Psoas muscle (tissue), 8 donors: ENCODE data around the gene PATE4. TPM values are rescaled to one million over a fixed set of nuclear protein-coding genes. Genes with fewer than 3 reads are reported as not detected.

Experiments used
- ATAC-seq, 4 donors: fragments of 200-7000 bp; cut with Tn5 transposase; one replicate each; pipeline ENCODE4 v1.9.1; 2020; ENCODE audit warnings: moderate library complexity in 3 of 4, mild to moderate bottlenecking in 2 of 4
- DNase-seq, 2 donors: peaks; one replicate each; pipeline ENCODE4 v3.0.0-alpha.2; 2020
- H3K27ac ChIP-seq: fragments of 200-600 bp; one replicate; pipeline ENCODE4 v1.8.0; 2022
- H3K27me3 ChIP-seq, 3 donors: fragments of 200-600 bp in 1 of 3; one replicate each; pipeline versions ENCODE4 v1.6.1 to v1.8.0; 2013 to 2022; ENCODE audit warnings: low read length in 2 of 3, mild to moderate bottlenecking in 2 of 3, moderate library complexity in 1 of 3; ENCODE audit not compliant: insufficient read depth in 3 of 3
- H3K36me3 ChIP-seq, 2 donors: fragments of 200-600 bp in 1 of 2; one replicate each; pipeline versions ENCODE4 v1.6.1 to v1.8.0; 2013 to 2022; ENCODE audit warnings: low read depth in 1 of 2, mild to moderate bottlenecking in 1 of 2, moderate library complexity in 1 of 2; ENCODE audit not compliant: insufficient read depth in 1 of 2
- H3K4me1 ChIP-seq: fragments of 200-600 bp; one replicate; pipeline ENCODE4 v1.8.0; 2022
- H3K4me3 ChIP-seq: fragments of 200-600 bp; one replicate; pipeline ENCODE4 v1.8.0; 2022; ENCODE audit warnings: mild to moderate bottlenecking
- H3K9me3 ChIP-seq: fragments of 200-600 bp; one replicate; pipeline ENCODE4 v1.8.0; 2022
- WGBS, 3 donors: extraction: QIAGEN DNeasy Blood & Tissue Kit; methylation state at CpG; one replicate each; pipeline versions ENCODE4 v1.1.6 to v1.1.7; 2013; 5-methylcytosine and 5-hydroxymethylcytosine counted together
- intact Hi-C, 2 donors: fragments of 100-400 bp; cut with DNase I; formaldehyde crosslinking; loops; one replicate each; pipeline versions ENCODE4 v1.11.0 to v1.14.2; 2022
- long read RNA-seq, 2 donors: library from polyadenylated mRNA; unstranded; transcript quantifications; one replicate each; pipeline ENCODE4 v2.0.0, GENCODE V29; 2021
- polyA plus RNA-seq, 3 donors: library from polyadenylated mRNA; stranded (reverse); fragments of 200-250 nt; gene quantifications; one replicate each; pipeline ENCODE4 v1.2.3, GENCODE V29; 2013
- total RNA-seq, 4 donors: library from RNA; stranded (reverse); fragmentation: NEBNext Ultra II Directional in 2 of 4; extraction: Animal tissue kit (Norgen Biotek cat#: 25700) in 2 of 4; gene quantifications; one replicate each; pipeline versions ENCODE4 v1.2.1 to v1.2.4, GENCODE V29; 2021 to 2023
- TF ChIP-seq, protein P1 (sequence below): fragments of 200-600 bp; IDR thresholded peaks from one replicate; pipeline ENCODE4 v1.8.0; 2022; ENCODE audit warnings: antibody characterized with exemption
- donor health status: healthy with polysubstance abuse.
- donor health status: DM: no; HTN: no; CAD: no; lungs with moderate emphysema.
- donor health status: Bipolar disorder and iron deficiency.
- donor health status: healthy.
- donor health status: DM: yes; HTN: yes; CAD: no.
- donor health status: DM: no; HTN: no; CAD: no.
- donor health status: DM: no; HTN: no; CAD: no.
- donor health status: DM: yes; HTN: yes; CAD: no.

The PATE4 gene, protein sequence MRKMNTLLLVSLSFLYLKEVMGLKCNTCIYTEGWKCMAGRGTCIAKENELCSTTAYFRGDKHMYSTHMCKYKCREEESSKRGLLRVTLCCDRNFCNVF
- total RNA-seq (not detected), polyA plus RNA-seq (not detected)
- long read RNA-seq, donor 1 = 0 reads
- long read RNA-seq, donor 2 = 0 reads

DNA sequence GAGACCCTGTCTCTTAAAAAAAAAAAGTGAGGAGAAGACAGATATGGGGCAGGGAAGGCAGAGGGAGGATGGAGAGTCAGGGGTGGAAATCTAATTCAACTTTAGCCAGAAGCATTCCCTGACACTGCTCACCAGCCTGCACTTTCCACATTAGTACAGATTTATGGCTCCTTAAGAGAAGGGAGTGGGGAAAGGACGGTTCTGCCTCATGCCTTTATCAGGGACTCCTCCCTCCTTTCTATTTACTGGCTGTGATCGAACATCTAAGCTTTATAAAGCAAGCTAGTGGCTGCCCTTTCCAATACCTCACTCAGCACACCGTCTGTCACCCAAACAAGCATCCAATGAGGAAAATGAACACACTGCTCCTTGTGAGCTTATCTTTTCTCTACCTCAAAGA is at the start of gene PATE4:
TSS of gene PATE4 (plus strand) at position 301 of the 400 bp plus-strand sequence. CDS start at position 345, 44 bp downstream.
- intact Hi-C loops = no loop called here
- Histone ChIP-seq H3K4me1 (no peaks in the 10 kb centered on the region), H3K27ac (no peak within 1 kb of the TSS), H3K27me3 (no peaks in the 10 kb centered on the region), H3K36me3 (no peaks in the 10 kb centered on the region), H3K4me3 (no peak within 1 kb of the TSS), H3K9me3 (no peaks in the 10 kb centered on the region)
- 30 to 40% (median 34%) methylated on average over 3 of the region's 3 CpGs for WGBS, 3 donors
- no peak for ATAC-seq
- TF ChIP-seq, protein P1, sequence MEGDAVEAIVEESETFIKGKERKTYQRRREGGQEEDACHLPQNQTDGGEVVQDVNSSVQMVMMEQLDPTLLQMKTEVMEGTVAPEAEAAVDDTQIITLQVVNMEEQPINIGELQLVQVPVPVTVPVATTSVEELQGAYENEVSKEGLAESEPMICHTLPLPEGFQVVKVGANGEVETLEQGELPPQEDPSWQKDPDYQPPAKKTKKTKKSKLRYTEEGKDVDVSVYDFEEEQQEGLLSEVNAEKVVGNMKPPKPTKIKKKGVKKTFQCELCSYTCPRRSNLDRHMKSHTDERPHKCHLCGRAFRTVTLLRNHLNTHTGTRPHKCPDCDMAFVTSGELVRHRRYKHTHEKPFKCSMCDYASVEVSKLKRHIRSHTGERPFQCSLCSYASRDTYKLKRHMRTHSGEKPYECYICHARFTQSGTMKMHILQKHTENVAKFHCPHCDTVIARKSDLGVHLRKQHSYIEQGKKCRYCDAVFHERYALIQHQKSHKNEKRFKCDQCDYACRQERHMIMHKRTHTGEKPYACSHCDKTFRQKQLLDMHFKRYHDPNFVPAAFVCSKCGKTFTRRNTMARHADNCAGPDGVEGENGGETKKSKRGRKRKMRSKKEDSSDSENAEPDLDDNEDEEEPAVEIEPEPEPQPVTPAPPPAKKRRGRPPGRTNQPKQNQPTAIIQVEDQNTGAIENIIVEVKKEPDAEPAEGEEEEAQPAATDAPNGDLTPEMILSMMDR = no peak
- DNase-seq = no peak

DNA sequence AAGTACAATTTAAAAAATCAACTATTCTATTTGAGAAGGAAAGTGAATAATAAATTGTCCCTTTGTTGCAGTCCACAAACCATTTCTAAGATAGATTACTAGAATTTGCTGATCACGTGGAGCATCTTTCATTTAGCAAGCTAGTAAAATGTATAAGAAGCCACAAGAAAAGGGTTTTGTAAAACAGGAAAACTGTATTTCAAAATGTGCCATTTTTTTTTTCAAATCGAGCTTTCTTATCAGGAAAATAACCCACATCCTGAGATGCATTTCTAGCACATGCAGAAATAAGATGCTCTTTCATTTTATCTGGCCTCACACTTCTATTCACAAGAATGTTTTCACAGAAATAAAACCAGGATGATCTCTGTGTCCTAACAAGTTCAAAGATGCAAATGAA is 48.4 kb upstream of the PATE4 start:
- no peak overlapping the region for H3K27ac ChIP-seq
- no peak for DNase-seq
- no peak for ATAC-seq
- intact Hi-C loops = no loop called here
- H3K4me1 ChIP-seq = no peaks in the 10 kb centered on the region
- 56 to 60% (median 58%) methylated on average over 2 of the region's 2 CpGs for WGBS, 3 donors
- H3K4me3 ChIP-seq = no peak overlapping the region
- TF ChIP-seq, protein P1 = no peak
- no peaks in the 10 kb centered on the region for H3K36me3 ChIP-seq
- H3K27me3 ChIP-seq = no peaks in the 10 kb centered on the region
- peaks cover 4% of the 10 kb centered on the region for H3K9me3 ChIP-seq

DNA sequence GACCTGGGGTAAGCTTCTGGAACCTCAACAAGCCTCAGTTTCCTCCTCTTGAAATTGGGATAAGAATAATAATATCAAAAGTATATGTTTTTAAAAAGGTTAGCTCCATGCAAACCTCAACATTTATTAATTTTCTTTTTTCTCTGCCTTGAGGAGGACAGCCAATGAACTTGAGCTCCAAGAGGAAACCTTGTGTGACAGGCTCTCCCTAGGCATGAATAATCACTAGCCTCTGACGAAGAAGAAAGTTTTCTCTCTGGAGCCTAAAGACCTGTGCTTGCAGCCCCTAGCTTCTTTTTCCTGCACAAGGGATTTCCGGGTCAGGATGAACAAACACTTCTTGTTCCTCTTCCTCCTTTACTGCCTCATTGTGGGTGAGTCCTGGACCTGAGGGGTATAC is 45.3 kb upstream of the PATE4 start, which contains the start of gene PATE3:
TSS of gene PATE3 (plus strand) at position 301 of the 400 bp plus-strand sequence. CDS start at position 326, 25 bp downstream.
- TF ChIP-seq, protein P1 = no peak
- no peak within 1 kb of the TSS for H3K27ac ChIP-seq
- H3K4me1 ChIP-seq = no peaks in the 10 kb centered on the region
- DNase-seq (no peak), ATAC-seq (no peak)
- H3K36me3 ChIP-seq = no peaks in the 10 kb centered on the region
- WGBS, 3 donors = 44 to 63% (median 51%) methylated on average over 2 of the region's 2 CpGs
- H3K9me3 ChIP-seq = peaks cover 8% of the 10 kb centered on the region
- no peaks in the 10 kb centered on the region for H3K27me3 ChIP-seq
- H3K4me3 ChIP-seq = no peak within 1 kb of the TSS
- intact Hi-C loops = no loop called here

DNA sequence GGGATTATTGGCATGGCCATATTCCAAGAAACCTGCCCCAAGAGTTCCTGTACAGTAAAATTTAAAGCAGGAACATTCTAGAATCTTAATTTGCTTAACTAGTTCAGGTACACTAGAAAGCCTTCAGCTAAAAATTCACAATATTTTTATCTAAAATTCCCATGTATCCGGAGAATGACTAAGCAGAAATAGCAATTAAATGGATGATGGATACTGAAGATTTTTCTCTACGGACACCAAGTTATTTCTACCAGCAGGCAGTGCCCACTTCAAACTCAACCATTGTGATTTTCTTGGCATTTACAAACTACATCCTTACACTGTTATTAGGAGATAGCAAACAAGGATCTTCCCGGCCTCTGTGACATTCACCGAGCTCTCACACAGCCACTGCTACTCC is 42.3 kb upstream of the PATE4 start:
- Histone ChIP-seq H3K27ac (no peak overlapping the region), H3K36me3 (no peaks in the 10 kb centered on the region), H3K9me3 (peaks cover 26% of the 10 kb centered on the region), H3K4me1 (no peaks in the 10 kb centered on the region), H3K4me3 (no peak overlapping the region), H3K27me3 (no peaks in the 10 kb centered on the region)
- WGBS, 3 donors = 93 to 94% (median 94%) methylated on average over 4 of the region's 4 CpGs
- no peak for DNase-seq
- intact Hi-C loops = no loop called here
- ATAC-seq = no peak
- TF ChIP-seq, protein P1 = no peak

DNA sequence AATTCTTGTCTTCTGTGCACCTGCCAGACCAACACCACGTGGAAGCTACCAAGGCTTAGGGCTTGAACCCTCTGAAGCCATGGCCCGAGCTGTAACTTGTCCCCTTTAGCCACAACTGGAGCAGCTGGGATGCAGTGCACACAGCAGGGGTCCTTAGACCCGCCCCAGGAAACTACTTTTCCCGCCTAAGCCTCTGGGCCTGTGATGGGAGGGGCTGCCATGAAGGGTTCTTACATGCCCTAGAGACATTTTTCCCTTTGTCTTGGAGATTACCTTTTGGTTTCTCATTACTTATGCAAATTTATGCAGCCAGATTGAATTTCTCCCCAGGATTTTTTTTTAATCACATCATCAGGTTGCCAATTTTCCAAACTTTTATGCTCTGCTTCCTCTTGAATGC is 35.5 kb upstream of the PATE4 start:
- Histone ChIP-seq H3K36me3 (no peaks in the 10 kb centered on the region), H3K9me3 (peaks cover 46% of the 10 kb centered on the region), H3K27ac (no peak overlapping the region), H3K4me1 (no peaks in the 10 kb centered on the region), H3K4me3 (no peak overlapping the region), H3K27me3 (no peaks in the 10 kb centered on the region)
- 35 to 43% (median 42%) methylated on average over 4 of the region's 4 CpGs for WGBS, 3 donors
- ATAC-seq (no peak), DNase-seq (no peak)
- intact Hi-C loops = no loop called here
- TF ChIP-seq, protein P1 = no peak
